PC-3 (cell line): ENCODE data around the gene MEGF6. TPM values are rescaled to one million over a fixed set of nuclear protein-coding genes. Genes with fewer than 3 reads are reported as not detected.

ENCODE experiments used
- ATAC-seq: fragments of 200-7000 bp; cut with Tn5 transposase; 2 replicates; pipeline ENCODE4 v1.9.1; 2020; ENCODE audit warnings: mild to moderate bottlenecking, moderate library complexity
- BruUV-seq: library from RNA; stranded (reverse); fragments of 400-500 nt; replicated peaks from 2 replicates; lab custom pipeline; 2021; lab: Mats Ljungman, UMichigan
- CTCF ChIA-PET: fragments of 300-600 bp; sonication (Branson Sonifier 250); formaldehyde crosslinking; loops from one replicate; lab custom pipeline; 2022; ENCODE audit warnings: antibody characterized with exemption; lab: Charles Lee
- POLR2A ChIA-PET: fragments of 300-600 bp; sonication (Branson Sonifier 250); formaldehyde crosslinking; loops from one replicate; lab custom pipeline; 2022; ENCODE audit warnings: antibody characterized with exemption; ENCODE audit not compliant: unreplicated experiment; lab: Charles Lee
- DNase-seq: peaks from one replicate; pipeline ENCODE4 v3.0.0-alpha.2; 2015
- H2AFZ ChIP-seq: fragments of 300-600 bp; sonication (generic); 2 replicates; pipeline ENCODE4 v1.6.0; 2016; ENCODE audit warnings: antibody characterized with exemption, low read length
- H3F3A ChIP-seq: fragments of 300-600 bp; sonication (generic); one replicate; pipeline ENCODE4 v1.6.0; 2017; ENCODE audit warnings: antibody characterized with exemption, low read length, control low read depth, mild to moderate bottlenecking; ENCODE audit not compliant: unreplicated experiment
- H3K27ac ChIP-seq: fragments of 300-600 bp; sonication (generic); 2 replicates; pipeline ENCODE4 v1.5.1; 2016; ENCODE audit warnings: mild to moderate bottlenecking, low read length
- H3K27me3 ChIP-seq: fragments of 300-600 bp; sonication (generic); 2 replicates; pipeline ENCODE4 v1.6.1; 2016; ENCODE audit warnings: low read length, mixed read lengths
- H3K36me3 ChIP-seq: fragments of 300-600 bp; sonication (generic); 2 replicates; pipeline ENCODE4 v1.6.1; 2016; ENCODE audit warnings: low read depth, mixed run types, low read length, mixed read lengths
- H3K4me1 ChIP-seq: fragments of 300-600 bp; sonication (generic); 2 replicates; pipeline ENCODE4 v1.5.1; 2016; ENCODE audit warnings: low read length; ENCODE audit not compliant: insufficient read depth
- H3K4me2 ChIP-seq: fragments of 300-600 bp; sonication (generic); 2 replicates; pipeline ENCODE4 v1.6.0; 2016; ENCODE audit warnings: low read length
- H3K4me3 ChIP-seq: fragments of 300-600 bp; sonication (generic); 2 replicates; pipeline ENCODE4 v1.5.1; 2016; ENCODE audit warnings: mild to moderate bottlenecking, low read length, mixed read lengths
- H3K79me2 ChIP-seq: fragments of 300-600 bp; sonication (generic); 2 replicates; pipeline ENCODE4 v1.6.1; 2017; ENCODE audit warnings: low read length, mixed read lengths
- H3K9ac ChIP-seq: fragments of 300-600 bp; sonication (generic); 2 replicates; pipeline ENCODE4 v1.6.0; 2016; ENCODE audit warnings: mild to moderate bottlenecking, low read length
- H3K9me2 ChIP-seq: fragments of 300-600 bp; sonication (generic); replicated peaks from 2 replicates; pipeline ENCODE4 v1.6.1; 2016; ENCODE audit warnings: mixed run types, low read length, mixed read lengths
- H3K9me3 ChIP-seq: fragments of 300-600 bp; sonication (generic); 2 replicates; pipeline ENCODE4 v1.6.1; 2016; ENCODE audit warnings: low read length, mixed read lengths
- H4K20me1 ChIP-seq: fragments of 300-600 bp; sonication (generic); 2 replicates; pipeline ENCODE4 v1.6.1; 2016; ENCODE audit warnings: low read length, mixed read lengths
- EZH2 ChIP-seq: fragments of 300-600 bp; sonication (generic); IDR thresholded peaks from one replicate; pipeline ENCODE4 v1.6.1; 2017; ENCODE audit warnings: antibody characterized with exemption, mild to moderate bottlenecking, low read length; ENCODE audit not compliant: unreplicated experiment
- EZH2phosphoT487 ChIP-seq: fragments of 300-600 bp; sonication (generic); IDR thresholded peaks from 2 replicates; pipeline ENCODE4 v1.6.1; 2018; ENCODE audit warnings: mild to moderate bottlenecking, antibody characterized with exemption, low read length, borderline replicate concordance
- intact Hi-C: fragments of 100-400 bp; cut with micrococcal nuclease; formaldehyde crosslinking; loops from 2 replicates; pipeline ENCODE4 v1.9.0; 2023
- total RNA-seq: library from RNA; depleted of rRNA; stranded (reverse); fragments of >200 nt; gene quantifications from 2 replicates; pipeline ENCODE4 v1.2.3, GENCODE V29; 2014
- TF ChIP-seq, protein P1 (sequence below): fragments of 300-600 bp; sonication (generic); conservative IDR thresholded peaks from 2 replicates; pipeline ENCODE4 v1.5.1; 2017; ENCODE audit warnings: antibody characterized with exemption, low read depth, mild to moderate bottlenecking, low read length

MEGF6 gene
- total RNA-seq, 1 experiment from 2014 or later: 32.5 TPM

DNA sequence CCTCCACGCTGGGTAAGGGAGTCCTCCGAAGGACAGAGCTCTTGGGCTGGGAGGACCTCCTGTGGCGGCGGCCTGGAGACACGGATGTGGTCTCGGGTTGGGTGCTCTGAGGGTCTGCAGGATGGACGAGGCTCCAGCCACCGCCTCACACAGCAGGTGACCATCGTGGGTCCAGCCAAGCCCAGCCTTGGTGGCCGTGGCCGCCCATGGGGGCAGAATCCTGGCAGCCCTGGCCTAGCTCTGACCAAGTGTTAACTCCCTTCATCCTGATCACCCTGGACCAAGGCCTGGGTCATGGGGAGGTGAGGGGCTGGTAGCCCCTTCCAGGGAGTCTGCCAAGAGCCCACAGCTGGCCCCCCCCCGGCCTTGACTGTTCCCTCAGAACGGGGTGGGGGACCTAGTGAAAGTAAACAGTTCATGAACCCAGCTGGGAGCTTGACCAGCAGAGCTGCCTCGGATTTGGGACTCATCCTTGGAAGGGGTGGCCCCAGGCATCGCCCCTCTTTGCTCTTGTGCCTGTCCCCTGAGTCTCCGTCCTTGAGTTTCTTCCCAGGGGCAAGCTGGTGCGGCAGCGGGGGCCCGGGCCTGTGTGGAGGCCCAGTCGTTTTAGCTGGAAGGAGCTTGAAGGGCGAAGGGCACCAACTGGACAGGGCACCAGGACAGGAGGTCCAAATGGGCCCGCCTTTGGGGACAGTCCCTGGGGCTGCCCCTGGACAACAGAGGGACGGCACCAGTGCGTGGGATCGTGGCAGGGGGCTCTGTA, 139.0 kb downstream of the MEGF6 start:
- no peak for TF ChIP-seq EZH2
- TF ChIP-seq EZH2phosphoT487: no peak
- TF ChIP-seq, protein P1, sequence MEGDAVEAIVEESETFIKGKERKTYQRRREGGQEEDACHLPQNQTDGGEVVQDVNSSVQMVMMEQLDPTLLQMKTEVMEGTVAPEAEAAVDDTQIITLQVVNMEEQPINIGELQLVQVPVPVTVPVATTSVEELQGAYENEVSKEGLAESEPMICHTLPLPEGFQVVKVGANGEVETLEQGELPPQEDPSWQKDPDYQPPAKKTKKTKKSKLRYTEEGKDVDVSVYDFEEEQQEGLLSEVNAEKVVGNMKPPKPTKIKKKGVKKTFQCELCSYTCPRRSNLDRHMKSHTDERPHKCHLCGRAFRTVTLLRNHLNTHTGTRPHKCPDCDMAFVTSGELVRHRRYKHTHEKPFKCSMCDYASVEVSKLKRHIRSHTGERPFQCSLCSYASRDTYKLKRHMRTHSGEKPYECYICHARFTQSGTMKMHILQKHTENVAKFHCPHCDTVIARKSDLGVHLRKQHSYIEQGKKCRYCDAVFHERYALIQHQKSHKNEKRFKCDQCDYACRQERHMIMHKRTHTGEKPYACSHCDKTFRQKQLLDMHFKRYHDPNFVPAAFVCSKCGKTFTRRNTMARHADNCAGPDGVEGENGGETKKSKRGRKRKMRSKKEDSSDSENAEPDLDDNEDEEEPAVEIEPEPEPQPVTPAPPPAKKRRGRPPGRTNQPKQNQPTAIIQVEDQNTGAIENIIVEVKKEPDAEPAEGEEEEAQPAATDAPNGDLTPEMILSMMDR: no peak
- DNase-seq: no peak
- Histone ChIP-seq H3K4me3 (no peak overlapping the region), H2AFZ (no peak overlapping the region), H3K36me3 (no peaks in the 10 kb centered on the region; the same call in 1 of the 2 replicates), H3K27ac (no peak overlapping the region), H3K4me1 (no peaks in the 10 kb centered on the region; the same call in 1 of the 2 replicates), H3K9me3 (no peaks in the 10 kb centered on the region), H4K20me1 (no peaks in the 10 kb centered on the region), H3K9ac (no peak overlapping the region), H3K9me2 (no peaks in the 10 kb centered on the region), H3K27me3 (no peaks in the 10 kb centered on the region), H3K79me2 (no peaks in the 10 kb centered on the region), H3K4me2 (no peak overlapping the region), H3F3A (no peaks in the 10 kb centered on the region)
- no TSS peak for BruUV-seq
- CTCF ChIA-PET: interaction anchor here (2.1 kb wide), 1 partner anchor 19 kb away, joined by 15 read pairs; no protein-coding TSS in a partner anchor
- no peak for ATAC-seq
- POLR2A ChIA-PET: no interaction called here
- intact Hi-C loops: no loop called here

DNA sequence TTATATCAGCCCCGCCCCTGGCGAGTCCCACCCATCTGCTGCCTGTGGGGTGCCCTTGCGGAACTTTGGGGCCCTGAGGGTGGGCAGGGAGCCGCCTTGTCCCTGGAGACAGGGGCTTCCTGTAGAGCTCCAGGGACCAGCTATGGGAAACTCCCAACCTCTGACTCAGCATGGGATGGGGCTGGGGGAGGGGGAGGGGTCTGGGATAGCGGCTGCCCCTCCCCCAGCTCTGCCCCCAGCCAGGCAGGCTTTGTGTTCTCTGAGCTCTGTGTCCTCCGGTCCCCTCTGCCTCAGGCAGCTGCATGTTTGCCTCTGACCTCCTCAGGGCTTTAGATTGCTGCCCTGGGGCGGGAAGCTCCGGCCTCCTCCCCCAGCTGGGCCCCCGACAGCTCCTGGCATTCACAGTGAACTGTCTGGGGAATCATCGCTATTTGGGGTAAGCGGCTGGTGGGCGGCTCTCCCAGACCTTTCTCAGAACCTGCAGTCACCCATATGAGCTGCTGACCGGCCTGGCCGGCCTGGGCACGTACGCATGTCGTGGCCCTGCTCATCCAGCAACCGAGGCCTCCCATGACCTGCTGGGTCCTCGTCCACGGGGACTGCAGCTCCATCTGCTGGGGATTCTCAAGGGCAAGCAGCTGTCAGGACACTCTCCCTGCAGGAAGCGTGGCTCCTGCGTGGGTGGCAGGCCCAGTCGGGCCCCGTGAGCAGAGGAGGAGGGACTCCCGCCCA, 139.8 kb downstream of the MEGF6 start:
- no peak overlapping the region for H2AFZ ChIP-seq
- H3K79me2 ChIP-seq: no peaks in the 10 kb centered on the region
- no peaks in the 10 kb centered on the region for H3F3A ChIP-seq
- no peaks in the 10 kb centered on the region for H4K20me1 ChIP-seq
- ChIA-PET POLR2A (no interaction called here), CTCF (interaction anchor here (2.1 kb wide), 1 partner anchor 18 kb away, joined by 15 read pairs; no protein-coding TSS in a partner anchor)
- H3K36me3 ChIP-seq: no peaks in the 10 kb centered on the region; the same call in 1 of the 2 replicates
- H3K4me1 ChIP-seq: no peaks in the 10 kb centered on the region; the same call in 1 of the 2 replicates
- ATAC-seq (peak; percentile 23), DNase-seq (no peak)
- no peaks in the 10 kb centered on the region for H3K27me3 ChIP-seq
- intact Hi-C loops: no loop called here
- no peak overlapping the region for H3K4me3 ChIP-seq
- no peak overlapping the region for H3K27ac ChIP-seq
- H3K9ac ChIP-seq: no peak overlapping the region
- TF ChIP-seq EZH2 (no peak), EZH2phosphoT487 (no peak)
- TF ChIP-seq, protein P1: peak; percentile 46
- BruUV-seq: no TSS peak
- H3K9me2 ChIP-seq: no peaks in the 10 kb centered on the region
- H3K4me2 ChIP-seq: no peak overlapping the region
- H3K9me3 ChIP-seq: no peaks in the 10 kb centered on the region
